Measurements from ENCODE around the gene MMP1.
A peak's percentile ranks its signal among the peaks of the same experiment; 100 is the strongest.

The MMP1 gene

DNA sequence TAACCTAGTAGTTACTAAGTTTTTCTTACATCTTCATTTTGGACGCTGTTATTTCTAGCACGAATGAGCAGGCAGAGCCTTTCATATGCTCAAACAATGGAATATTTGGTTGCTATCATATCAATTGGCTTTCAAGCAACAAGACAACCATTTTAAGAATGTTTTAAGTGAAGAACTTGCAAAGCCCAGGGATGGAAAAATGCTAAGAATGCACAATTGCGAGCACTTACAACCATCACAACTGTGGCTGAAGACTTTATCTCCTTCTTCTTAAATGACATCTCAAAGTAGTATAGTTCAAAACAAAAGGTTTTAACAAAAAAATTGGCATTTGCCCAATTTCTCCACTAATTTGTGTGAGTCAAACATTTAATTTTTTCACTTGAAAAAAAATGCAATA, 8.3 kb upstream of the MMP1 start:
- DNase-seq (ENCODE audit: low read depth, low spot score) = no peak

DNA sequence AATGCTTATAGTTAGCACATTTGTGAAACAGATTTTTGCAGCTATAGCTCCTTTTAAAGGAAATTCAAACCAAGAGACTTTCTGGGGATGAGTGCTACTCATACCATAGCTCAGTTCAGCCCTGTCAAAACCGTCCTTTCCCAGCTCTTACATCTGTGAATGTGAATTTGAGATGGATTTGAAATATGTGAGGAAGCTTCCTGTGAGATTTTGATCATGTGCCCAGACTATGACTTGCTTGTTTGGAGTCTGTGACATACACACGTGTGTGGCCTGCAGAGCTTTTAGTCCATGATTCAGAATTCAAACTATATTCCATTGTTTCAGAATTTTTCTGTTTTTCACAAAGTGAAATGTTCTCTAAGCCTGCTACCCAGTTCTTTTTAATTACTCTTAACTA, 4.4 kb upstream of the MMP1 start:
- no peak for DNase-seq (ENCODE audit: low read depth, low spot score)

DNA sequence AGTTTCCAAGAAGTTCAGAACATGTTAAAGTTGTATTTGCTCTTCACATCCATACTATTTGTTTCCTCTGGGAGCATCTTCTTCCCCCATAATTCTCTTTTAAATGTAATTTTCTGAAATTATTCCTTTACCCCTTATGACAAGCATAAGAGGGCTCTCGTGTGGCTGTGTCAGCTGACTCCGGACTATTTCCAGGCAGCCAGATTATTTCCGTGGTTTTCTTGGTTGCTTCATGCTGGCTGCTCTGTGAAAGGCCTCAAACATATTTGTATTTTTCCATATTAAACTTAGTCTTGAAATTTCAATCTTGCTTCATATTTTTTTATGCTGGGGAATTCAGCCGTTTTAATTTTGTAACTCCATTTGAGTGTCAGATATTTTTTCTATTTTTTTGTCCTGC, 2.8 kb upstream of the MMP1 start:
- DNase-seq (ENCODE audit: low read depth, low spot score) = no peak

DNA sequence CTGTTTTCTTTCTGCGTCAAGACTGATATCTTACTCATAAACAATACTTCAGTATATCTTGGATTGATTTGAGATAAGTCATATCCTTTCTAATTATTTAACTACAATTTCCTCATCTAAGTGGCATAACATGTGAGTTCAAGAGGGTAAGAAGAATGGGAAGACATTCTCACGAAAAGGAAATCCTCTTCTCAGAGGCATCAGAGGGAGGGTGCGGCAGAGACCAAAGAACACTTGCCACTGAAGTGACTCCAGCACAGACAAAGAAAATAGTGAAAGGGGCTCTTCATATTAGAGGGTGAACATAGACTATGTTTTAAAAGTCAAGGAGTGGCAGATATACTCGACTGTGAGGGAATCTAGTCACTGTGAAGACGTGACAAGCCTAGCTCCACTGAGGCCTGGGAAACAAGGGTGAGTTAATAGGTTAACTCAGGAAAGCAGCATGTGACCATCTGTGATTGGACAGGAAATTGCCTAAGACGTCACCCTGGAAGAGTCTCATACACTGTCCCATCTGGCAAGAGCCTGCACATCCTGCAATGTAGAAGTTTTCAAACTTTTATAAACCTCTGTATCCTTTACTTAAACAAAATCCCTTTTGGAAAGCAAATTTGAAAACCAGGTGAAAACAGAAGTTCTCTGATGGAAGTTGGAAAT, 1.9 kb upstream of the MMP1 start:
- DNase-seq (ENCODE audit: low read depth, low spot score) = no peak

DNA sequence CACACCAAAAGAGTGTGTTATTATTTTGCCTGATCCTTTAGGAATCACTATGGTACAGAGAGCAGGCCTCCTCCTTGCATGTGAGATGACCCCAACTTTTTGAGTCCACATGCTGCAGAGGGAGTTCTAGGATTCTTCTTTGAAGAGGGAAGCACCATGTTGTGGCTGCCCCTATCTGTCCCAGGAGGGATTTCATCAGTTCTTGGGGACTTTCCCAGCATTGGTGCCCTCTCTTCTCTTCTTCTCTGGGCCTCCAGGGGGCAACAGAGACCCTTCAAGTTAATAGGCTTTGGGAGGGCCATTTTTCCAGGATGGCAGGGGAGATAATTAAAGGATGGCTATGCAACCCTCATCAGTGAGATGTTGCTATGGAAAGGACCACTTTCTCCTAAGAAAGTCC, 3.6 kb downstream of the MMP1 start:
- DNase-seq (ENCODE audit: low read depth, low spot score) = peak; percentile 78

DNA sequence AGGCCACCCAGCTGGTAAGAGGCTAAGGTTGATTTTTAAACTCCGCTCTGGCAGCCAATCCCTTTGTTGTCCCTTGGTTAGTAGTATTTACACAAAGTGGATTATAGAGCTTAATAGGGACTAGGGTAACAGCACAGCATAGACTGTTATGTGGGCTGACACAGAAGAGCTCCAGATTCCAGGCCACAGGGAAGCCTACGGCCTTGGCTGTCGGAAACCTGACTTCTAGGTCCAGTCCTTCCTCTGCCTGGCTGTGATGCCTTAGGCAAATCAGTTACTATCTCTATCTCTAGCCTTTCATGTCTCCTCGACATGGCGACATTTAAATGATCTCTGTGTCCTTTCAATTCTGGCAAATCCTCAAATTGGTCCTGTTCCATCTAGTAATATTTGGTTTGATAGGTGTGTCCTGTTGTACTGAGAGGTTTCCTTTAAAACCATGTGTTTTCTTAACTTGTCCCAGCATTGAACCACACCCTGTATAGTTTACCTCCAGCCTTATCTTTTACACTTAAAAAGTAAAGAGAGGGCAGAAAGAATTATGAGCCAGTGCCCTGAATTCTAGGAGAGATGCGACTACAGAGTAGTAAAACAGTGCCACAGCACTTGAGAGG, 4.2 kb downstream of the MMP1 start:
- peak; percentile 19 for DNase-seq (ENCODE audit: low read depth, low spot score)

DNA sequence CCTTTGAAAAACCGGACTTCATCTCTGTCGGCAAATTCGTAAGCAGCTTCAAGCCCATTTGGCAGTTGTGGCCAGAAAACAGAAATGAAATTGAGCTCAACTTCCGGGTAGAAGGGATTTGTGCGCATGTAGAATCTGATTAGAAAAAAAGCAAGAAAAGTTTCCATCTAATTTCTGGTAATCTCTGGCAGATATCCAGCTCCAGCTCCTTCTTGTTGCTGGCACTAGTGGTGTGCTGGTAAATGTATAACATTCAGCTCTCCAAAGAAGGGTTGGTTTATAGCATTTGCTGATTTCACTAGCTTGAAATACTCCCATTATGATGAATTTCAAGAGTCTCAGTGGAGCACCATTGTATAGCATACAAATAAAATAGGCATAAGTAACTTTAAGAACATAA, 5.4 kb downstream of the MMP1 start:
- no peak for DNase-seq (ENCODE audit: low read depth, low spot score)

DNA sequence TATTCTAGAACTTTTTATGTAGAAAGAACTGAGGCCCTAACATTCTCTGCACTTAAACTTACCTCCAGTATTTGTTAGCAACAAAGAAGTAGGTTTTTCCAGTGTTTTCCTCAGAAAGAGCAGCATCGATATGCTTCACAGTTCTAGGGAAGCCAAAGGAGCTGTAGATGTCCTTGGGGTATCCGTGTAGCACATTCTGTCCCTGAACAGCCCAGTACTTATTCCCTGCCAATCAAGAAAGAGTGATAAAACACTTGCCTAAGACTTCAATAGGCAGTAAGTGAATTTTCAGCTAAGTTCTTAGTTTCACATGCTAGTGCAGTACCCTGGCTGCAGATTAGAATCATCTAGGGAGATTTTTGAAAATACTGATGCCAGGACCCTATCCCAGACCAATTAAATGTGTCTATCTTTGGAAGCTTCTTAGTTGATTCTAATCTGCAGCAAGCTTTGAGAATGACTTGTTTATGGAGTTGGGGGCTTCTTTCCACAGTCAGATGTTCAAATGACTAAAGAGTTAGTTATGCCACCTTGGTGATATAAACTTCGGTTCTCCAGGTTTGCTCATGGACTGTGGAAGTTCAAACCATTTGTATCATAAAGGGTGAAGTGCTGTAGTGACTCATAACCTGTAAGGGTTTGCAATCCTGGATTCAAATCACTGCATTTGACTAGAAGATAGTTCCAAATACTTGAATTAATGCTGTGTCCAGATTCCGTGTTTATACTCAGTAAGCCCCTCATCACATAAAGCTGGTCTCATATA, 6.5 kb downstream of the MMP1 start:
- no peak for DNase-seq (ENCODE audit: low read depth, low spot score)

DNA sequence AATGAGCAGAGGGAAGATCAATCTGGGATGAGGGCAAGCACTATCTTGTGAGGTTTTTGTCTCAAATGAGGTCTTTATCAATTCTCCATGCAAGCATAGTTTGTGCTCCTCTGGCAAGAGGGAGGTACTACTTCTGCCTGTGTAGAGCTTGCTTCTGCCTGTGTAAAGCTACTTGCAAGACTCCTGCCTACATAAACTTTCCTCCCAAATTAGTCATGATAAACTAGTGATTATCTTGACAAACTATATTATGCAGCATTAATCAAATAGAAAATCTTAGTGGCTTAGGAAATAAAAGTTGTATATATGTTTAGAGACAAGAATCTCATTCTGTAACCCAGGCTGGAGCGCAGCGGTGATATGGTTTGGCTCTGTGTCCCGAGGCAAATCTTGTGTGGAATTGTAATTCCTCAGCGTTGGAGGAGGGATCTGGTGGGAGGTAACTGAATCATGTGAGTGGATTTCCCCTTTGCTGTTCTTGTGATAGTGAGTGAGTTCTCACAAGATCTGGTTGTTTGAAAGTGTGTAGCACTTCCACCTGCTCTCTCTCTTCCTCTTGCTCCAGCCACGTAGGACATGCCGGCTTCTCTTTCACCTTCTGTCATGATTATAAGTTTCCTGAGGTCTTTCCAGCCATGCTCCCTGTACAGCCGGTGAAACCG, 9.5 kb downstream of the MMP1 start:
- no peak for DNase-seq (ENCODE audit: low read depth, low spot score)

DNA sequence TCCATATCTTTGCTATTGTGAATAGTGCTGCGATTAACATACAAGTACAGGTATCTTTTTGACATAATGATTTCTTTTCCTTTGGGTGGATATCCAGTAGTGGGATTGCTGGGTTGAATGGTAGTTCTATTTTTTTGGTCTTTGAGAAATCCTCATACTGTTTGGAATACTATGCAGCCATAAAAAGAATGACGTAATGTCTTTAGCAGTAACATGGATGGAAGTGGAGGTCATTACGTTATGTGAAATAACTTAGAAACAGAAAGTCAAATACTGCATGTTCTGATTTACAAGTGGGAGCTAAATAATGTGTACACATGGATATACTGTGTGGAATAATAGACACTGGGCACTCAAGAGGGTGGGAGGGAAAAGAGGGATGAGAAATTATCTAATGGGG, 13.6 kb downstream of the MMP1 start:
- DNase-seq (ENCODE audit: low read depth, low spot score) = no peak

DNA sequence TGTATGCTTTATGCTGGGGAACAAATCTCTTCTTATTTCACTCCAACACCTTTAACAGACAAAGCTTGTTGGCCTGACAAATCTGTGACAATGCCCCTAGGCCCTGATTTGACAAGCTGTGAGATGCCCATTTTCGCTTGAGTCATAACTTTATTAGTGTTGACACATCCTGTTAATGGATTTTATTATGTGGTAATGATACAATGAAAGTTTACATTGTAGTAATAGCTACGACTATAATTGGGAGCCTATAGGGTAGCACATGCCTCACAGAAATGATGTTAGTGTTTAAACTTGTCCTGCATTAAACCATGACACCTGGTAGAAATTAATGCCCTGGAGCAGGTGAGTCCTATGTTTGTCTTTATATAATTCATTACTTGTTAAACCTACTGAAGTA, 14.2 kb downstream of the MMP1 start:
- no peak for DNase-seq (ENCODE audit: low read depth, low spot score)

DNA sequence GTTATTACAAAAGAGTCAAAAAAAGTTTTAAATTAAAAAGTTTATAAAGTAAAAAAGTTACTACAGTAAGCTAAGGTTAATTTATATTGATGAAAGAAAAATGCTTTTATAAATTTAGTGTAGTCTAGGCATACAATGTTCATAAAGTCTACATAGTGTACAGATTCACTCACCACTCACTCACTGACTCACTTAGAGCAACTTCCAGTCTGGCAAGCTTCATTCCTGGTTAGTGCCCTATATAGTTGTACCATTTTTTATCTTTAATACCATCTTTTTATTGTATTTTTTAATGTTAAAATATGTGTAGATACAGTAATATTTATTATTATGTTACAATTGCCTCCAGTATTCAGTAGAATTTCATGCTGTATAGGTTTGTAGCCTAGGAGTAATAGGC, 14.9 kb downstream of the MMP1 start:
- DNase-seq (ENCODE audit: low read depth, low spot score) = no peak

DNA sequence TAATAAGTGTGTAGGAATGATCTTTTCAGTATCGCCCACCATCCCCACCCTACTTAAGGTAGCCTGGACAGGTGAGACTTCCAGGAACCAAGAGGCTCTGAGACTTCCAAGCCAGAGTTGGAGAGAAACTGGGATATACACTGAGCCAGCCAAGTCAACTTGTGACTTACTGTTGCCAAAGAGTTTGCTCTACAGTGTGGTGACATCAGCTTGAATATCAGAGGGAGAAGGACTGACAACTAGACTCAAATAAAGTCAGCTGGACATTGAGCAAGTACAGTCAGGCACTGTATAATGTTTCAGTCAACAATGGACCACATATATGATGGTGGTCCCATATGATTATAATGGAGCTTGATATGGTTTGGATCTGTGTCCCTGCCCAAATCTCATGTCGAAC, 16.3 kb downstream of the MMP1 start:
- DNase-seq (ENCODE audit: low read depth, low spot score) = no peak

DNA sequence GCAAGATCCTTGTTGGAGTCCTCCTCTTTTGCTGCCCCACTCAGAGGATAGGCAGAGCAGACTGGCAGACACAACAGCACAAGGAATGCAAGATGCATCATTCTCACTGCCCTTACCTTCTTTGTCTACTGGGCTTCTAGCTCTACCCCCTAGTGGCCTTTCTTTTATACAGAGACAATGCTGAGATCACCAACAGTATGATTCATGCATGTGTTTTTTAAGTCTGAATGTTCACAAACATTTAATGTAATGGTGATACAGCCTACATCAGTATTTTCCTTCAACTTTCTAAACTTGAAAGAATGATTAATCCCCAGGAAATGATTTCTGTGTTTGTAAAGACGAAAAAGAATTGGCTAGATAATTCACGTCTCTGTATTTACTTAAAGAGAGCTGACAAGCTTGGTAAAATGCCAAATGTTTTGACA, 17.5 kb downstream of the MMP1 start, which contains the start of gene MMP10:
TSS of gene MMP10 (minus strand) at position 138 of the 428 bp plus-strand sequence. CDS start at position 101, 37 bp downstream.
- DNase-seq (ENCODE audit: low read depth, low spot score) = peak; percentile 34

DNA sequence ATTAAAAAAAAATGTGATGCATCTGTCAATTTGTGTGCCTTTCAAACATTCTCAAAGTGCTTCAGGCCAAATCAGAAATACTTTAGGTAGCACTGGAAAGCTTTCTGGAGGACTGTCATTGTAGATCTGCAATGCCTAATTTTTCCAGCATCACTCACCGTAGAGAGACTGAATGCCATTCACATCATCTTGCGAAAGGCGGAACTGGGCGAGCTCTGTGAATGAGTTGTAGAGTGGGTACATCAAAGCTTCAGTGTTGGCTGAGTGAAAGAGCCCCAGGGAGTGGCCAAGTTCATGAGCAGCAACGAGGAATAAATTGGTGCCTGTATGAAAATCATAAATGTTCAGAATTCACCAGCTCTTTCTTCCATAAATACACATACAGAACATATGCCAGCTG, 21.5 kb downstream of the MMP1 start:
- no peak for DNase-seq (ENCODE audit: low read depth, low spot score)

DNA sequence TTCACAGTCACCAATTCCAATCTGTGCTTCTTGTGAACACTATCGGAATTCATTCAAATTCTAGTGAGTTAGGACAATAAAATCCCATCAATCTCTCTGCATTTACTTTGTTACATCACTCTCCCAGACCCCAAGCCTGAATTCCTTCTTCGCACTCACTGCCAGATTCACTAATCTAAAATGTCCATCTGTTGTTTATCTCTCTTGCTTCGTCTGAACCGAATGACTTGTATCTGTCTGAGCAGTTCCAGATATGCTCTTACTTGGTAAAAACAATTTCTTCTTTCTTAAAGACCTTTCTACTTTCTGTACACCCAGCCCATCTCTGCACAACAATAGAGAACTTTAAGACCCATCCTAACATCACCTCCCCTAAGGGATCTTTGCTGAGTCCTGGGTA, 24.6 kb downstream of the MMP1 start:
- no peak for DNase-seq (ENCODE audit: low read depth, low spot score)

DNA sequence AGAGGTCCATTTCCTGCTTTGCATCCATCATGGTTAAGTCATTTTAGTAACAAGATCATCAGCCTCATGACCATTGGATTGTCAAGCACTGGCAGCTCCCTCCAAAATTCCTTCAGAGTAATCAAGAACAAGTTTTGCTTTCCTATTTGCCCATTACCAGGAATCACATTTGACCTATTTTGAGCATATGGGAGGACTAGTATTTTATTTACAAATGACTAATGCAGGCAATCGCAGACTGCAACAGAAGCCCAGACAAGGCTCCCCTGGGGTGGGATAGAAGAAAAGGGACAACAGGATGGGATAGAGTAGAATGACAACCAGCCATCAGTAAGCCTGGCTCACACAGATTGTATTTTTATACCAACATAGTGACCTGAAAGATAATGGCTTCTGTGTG, 26.6 kb downstream of the MMP1 start:
- no peak for DNase-seq (ENCODE audit: low read depth, low spot score)

DNA sequence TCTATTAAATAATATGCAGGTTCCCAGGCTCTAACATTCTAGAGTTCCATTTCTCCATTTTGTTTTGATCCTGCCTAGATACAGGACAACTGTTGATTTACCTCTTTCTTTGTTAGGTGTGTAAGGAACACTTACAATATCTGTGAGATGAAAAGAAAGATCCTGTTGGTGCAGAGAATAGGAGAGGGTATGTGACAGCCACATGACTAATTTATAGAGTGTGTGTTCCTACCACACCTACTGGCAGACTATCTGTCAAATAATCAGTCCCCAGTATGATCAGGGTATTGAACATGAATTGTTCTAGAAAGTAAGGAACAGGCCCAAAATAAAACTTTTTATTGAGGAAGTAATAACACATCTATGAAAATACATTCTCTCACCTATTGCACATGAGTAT, 27.8 kb downstream of the MMP1 start:
- DNase-seq (ENCODE audit: low read depth, low spot score) = no peak

DNA sequence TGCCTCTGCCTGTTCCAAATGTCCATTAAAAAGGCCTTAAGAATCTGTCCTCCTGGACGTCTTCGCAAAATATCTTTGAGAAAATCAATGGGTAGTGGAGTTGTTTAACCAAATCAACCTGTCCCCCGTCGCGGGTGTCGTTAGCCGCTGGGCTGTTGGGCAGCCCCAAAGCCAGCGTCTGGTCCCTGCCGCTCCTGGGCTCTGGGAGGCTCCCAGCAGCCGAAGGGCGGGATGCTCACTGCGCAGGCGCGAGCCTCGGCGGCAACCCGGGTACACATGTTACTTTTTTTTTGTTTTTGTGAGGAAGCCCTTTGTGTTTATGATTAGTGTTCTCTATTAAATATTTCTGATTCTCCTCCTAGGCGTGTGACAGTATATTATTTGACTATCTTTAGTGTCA, 30.2 kb downstream of the MMP1 start:
- DNase-seq (ENCODE audit: low read depth, low spot score) = no peak

DNA sequence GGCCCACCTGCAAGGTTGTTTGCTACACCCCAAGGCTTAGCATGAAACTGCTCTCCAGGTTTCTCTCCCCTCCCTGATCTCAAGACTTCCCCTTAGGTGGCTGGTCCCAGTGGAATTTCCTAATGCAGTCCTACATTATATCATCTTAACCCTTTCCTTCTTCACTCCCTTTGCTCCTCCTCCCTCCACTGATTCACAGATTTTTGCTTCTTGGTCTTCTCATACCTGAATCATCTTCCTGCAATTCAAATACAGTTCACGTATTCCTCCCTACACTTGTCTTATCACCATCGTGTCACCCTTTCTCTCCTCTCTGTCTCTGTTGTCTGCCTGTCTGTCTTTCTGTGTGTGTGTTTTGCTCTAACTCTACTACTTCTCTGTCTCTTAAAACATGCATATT, 34.5 kb downstream of the MMP1 start:
- no peak for DNase-seq (ENCODE audit: low read depth, low spot score)

DNA sequence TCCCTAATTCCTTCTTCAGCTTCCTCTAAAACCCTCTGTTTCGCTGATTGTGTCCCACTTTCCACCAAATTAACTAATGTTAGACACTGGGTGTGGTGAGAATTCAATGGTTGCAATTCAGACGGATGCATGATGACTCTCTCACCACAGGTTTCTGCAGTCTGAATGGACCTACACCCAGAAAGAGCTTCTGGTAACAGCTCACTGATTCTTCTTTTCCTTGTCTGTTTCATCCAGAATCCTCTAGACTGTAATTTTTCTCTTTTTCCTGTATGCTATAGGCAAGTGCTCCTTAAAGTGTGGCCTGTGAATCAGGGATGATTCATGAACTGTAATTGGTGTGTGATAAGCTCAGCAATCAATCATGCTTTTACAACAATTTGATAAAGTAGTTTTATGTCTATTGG, 35.6 kb downstream of the MMP1 start:
- no peak for DNase-seq (ENCODE audit: low read depth, low spot score)

DNA sequence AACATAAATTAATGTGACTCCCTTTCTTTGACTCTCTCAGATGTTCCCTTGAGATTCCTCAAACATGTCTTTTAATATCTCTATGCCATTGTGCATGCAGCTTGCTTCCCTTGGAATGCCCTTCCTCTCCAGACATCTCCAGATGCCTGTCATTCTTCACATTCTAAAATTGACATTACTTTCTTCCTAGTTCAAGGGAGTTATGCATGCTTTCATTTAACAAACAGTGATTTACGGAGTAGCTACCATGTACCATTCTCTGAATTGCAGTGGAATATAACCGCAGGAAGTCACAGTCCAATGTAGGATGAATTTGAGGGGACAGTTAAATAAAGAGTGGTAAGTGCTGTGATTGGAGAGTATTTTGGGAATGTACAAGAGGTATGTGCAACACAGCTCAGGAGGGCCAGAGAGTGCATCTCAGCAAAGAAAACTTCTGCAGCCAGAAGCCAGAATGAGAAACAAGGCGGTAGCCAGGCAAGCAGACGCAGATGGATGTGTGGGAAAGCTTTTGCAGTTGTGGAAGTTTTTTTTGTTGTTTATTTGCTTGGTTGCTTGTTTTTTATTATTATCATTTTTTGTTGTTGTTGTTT, 36.2 kb downstream of the MMP1 start:
- peak; percentile 7 for DNase-seq (ENCODE audit: low read depth, low spot score)

All from ELF-1 (cell line).